Thyroid gland (tissue), 4 donors: ENCODE measurements around the gene CDON.

ENCODE experiments used
- CTCF ChIP-seq, 6 experiments: fragments of 200-600 bp in 3 of 6; fragments of 450-650 bp in 3 of 6; sonication (generic) in 3 of 6; IDR thresholded peaks; one replicate each; pipeline ENCODE4 v1.5.1; 2016 to 2019; ENCODE audit warnings: antibody characterized with exemption in 6 of 6, mild to moderate bottlenecking in 2 of 6, inconsistent platforms in 1 of 6, moderate library complexity in 1 of 6
- POLR2A ChIP-seq, 2 donors: fragments of 450-650 bp; IDR thresholded peaks; one replicate each; pipeline ENCODE4 v1.6.1; 2017; ENCODE audit warnings: antibody characterized with exemption in 2 of 2, mild to moderate bottlenecking in 2 of 2, moderate library complexity in 1 of 2

- no peak for TF ChIP-seq CTCF (IDR thresholded peaks at IDR 0.05)
- TF ChIP-seq POLR2A (IDR thresholded peaks at IDR 0.05): no peak
Observed at GRCh38 chr11:126106594-126107328, 44.1 kb upstream of the CDON start.
